ENCODE data around the gene MYH9.

Gene MYH9

GRCh38 chr22:36348760-36349159, 39.0 kb downstream of the MYH9 start:
- Histone ChIP-seq H3K4me3 (ENCODE audit: insufficient read depth, low read length, poor library complexity, severe bottlenecking) (no peak overlapping the region), H3K27ac (ENCODE audit: low read depth, low read length) (no peak overlapping the region)

GRCh38 chr22:36347094-36347493, 40.7 kb downstream of the MYH9 start:
- no peak overlapping the region for H3K4me3 ChIP-seq (ENCODE audit: insufficient read depth, low read length, poor library complexity, severe bottlenecking)
- no peak overlapping the region for H3K27ac ChIP-seq (ENCODE audit: low read depth, low read length)
- no peaks in the 10 kb centered on the region for H3K36me3 ChIP-seq (ENCODE audit: low read length)
- no peaks in the 10 kb centered on the region for H3K9me2 ChIP-seq (replicated peaks; ENCODE audit: insufficient read depth, low read length)
- no peak overlapping the region for H3K4me2 ChIP-seq (ENCODE audit: low read depth, low read length, poor library complexity, severe bottlenecking)
- peaks cover 5% of the 10 kb centered on the region; the same call in 1 of the 2 replicates for H4K20me1 ChIP-seq (ENCODE audit: low read depth, low read length)
- no peak overlapping the region for H2AFZ ChIP-seq (ENCODE audit: low read depth, low read length, severe bottlenecking)
- H3K27me3 ChIP-seq (ENCODE audit: low read length) = no peaks in the 10 kb centered on the region
- no peak overlapping the region for H3K9ac ChIP-seq (ENCODE audit: low read length)
- no peaks in the 10 kb centered on the region for H3F3A ChIP-seq (ENCODE audit: insufficient read depth)
- peaks cover 88% of the 10 kb centered on the region for H3K79me2 ChIP-seq (ENCODE audit: insufficient read depth, low read length)
- no peaks in the 10 kb centered on the region for H3K9me3 ChIP-seq (ENCODE audit: insufficient read depth, low read length)
- no peak for TF ChIP-seq EZH2phosphoT487 (conservative IDR thresholded peaks at IDR 0.05; ENCODE audit: low read length)
- no peak for TF ChIP-seq CTCF (IDR thresholded peaks at IDR 0.05; ENCODE audit: insufficient read depth, low read length, poor library complexity, severe bottlenecking)

More at GRCh38 chr22:36348760-36349159, 39.0 kb downstream of the MYH9 start:
- TF ChIP-seq CTCF (IDR thresholded peaks at IDR 0.05; ENCODE audit: insufficient read depth, low read length, poor library complexity, severe bottlenecking) (no peak), EZH2phosphoT487 (conservative IDR thresholded peaks at IDR 0.05; ENCODE audit: low read length) (no peak)
- Histone ChIP-seq H3K79me2 (ENCODE audit: insufficient read depth, low read length) (peaks cover 91% of the 10 kb centered on the region), H4K20me1 (ENCODE audit: low read depth, low read length) (peaks cover 5% of the 10 kb centered on the region; the same call in 1 of the 2 replicates), H3K27me3 (ENCODE audit: low read length) (no peaks in the 10 kb centered on the region), H3K36me3 (ENCODE audit: low read length) (no peaks in the 10 kb centered on the region), H3K9me3 (ENCODE audit: insufficient read depth, low read length) (no peaks in the 10 kb centered on the region), H3K4me2 (ENCODE audit: low read depth, low read length, poor library complexity, severe bottlenecking) (no peak overlapping the region), H2AFZ (ENCODE audit: low read depth, low read length, severe bottlenecking) (no peak overlapping the region), H3K9me2 (replicated peaks; ENCODE audit: insufficient read depth, low read length) (no peaks in the 10 kb centered on the region), H3K9ac (ENCODE audit: low read length) (no peak overlapping the region), H3F3A (ENCODE audit: insufficient read depth) (no peaks in the 10 kb centered on the region)

- H2AFZ ChIP-seq (ENCODE audit: low read depth, low read length, severe bottlenecking) = no peak overlapping the region
- H3K4me2 ChIP-seq (ENCODE audit: low read depth, low read length, poor library complexity, severe bottlenecking) = no peak overlapping the region
- H3K9me3 ChIP-seq (ENCODE audit: insufficient read depth, low read length) = no peaks in the 10 kb centered on the region
- no peak overlapping the region for H3K27ac ChIP-seq (ENCODE audit: low read depth, low read length)
- no peak overlapping the region for H3K4me3 ChIP-seq (ENCODE audit: insufficient read depth, low read length, poor library complexity, severe bottlenecking)
- H3K9me2 ChIP-seq (replicated peaks; ENCODE audit: insufficient read depth, low read length) = no peaks in the 10 kb centered on the region
- H3K79me2 ChIP-seq (ENCODE audit: insufficient read depth, low read length) = peaks cover 79% of the 10 kb centered on the region
- H3K36me3 ChIP-seq (ENCODE audit: low read length) = no peaks in the 10 kb centered on the region; the same call in 1 of the 2 replicates
- TF ChIP-seq CTCF (IDR thresholded peaks at IDR 0.05; ENCODE audit: insufficient read depth, low read length, poor library complexity, severe bottlenecking) = no peak
- TF ChIP-seq EZH2phosphoT487 (conservative IDR thresholded peaks at IDR 0.05; ENCODE audit: low read length) = no peak
- H3K27me3 ChIP-seq (ENCODE audit: low read length) = no peaks in the 10 kb centered on the region
- H3K9ac ChIP-seq (ENCODE audit: low read length) = no peak overlapping the region
- peaks cover 4% of the 10 kb centered on the region; the same call in 1 of the 2 replicates for H4K20me1 ChIP-seq (ENCODE audit: low read depth, low read length)
- H3F3A ChIP-seq (ENCODE audit: insufficient read depth) = 0 out of 2 replicates have a peak, but pooled peaks cover 5% of the 10 kb centered on the region
Observed at GRCh38 chr22:36344106-36344827, 43.5 kb downstream of the MYH9 start.

Data from SU-DHL-6 (cell line).